Measurements from ENCODE around the gene KY.

GRCh38 chr3:134652886-134653630 is 2.2 kb upstream of the KY start:
- TF ChIP-seq CTCF (IDR thresholded peaks at IDR 0.05) (no peak), EP300 (IDR thresholded peaks at IDR 0.05) (no peak)

All from tibial nerve (tissue), 4 donors.